Nephron progenitor cell (in vitro differentiated cells): ENCODE data around the gene NPY5R.

Experiments used
- DNase-seq: peaks from one replicate; pipeline ENCODE4 v3.0.0; 2021
- H3K27ac Mint-ChIP-seq: 2 replicates; pipeline ENCODE4 v1.8.0; 2021; ENCODE audit warnings: mild to moderate bottlenecking, moderate library complexity, mixed read lengths
- H3K27me3 Mint-ChIP-seq: 2 replicates; pipeline ENCODE4 v1.8.0; 2021; ENCODE audit warnings: mild to moderate bottlenecking, low read depth, mixed read lengths; ENCODE audit not compliant: poor library complexity
- H3K36me3 Mint-ChIP-seq: 2 replicates; pipeline ENCODE4 v1.8.0; 2021; ENCODE audit warnings: low read depth, mixed read lengths
- H3K4me1 Mint-ChIP-seq: 2 replicates; pipeline ENCODE4 v1.8.0; 2021; ENCODE audit warnings: mixed read lengths
- H3K4me3 Mint-ChIP-seq: 2 replicates; pipeline ENCODE4 v1.8.0; 2021; ENCODE audit warnings: mild to moderate bottlenecking, moderate library complexity, mixed read lengths
- H3K9me3 Mint-ChIP-seq: 2 replicates; pipeline ENCODE4 v1.8.0; 2021; ENCODE audit warnings: mild to moderate bottlenecking, moderate library complexity, mixed read lengths
- TF ChIP-seq, protein P1 (sequence below): fragments of 200-600 bp; sonication (generic); IDR thresholded peaks from 2 replicates; pipeline ENCODE4 v1.5.0; 2021; ENCODE audit warnings: antibody characterized with exemption

The NPY5R gene

DNA sequence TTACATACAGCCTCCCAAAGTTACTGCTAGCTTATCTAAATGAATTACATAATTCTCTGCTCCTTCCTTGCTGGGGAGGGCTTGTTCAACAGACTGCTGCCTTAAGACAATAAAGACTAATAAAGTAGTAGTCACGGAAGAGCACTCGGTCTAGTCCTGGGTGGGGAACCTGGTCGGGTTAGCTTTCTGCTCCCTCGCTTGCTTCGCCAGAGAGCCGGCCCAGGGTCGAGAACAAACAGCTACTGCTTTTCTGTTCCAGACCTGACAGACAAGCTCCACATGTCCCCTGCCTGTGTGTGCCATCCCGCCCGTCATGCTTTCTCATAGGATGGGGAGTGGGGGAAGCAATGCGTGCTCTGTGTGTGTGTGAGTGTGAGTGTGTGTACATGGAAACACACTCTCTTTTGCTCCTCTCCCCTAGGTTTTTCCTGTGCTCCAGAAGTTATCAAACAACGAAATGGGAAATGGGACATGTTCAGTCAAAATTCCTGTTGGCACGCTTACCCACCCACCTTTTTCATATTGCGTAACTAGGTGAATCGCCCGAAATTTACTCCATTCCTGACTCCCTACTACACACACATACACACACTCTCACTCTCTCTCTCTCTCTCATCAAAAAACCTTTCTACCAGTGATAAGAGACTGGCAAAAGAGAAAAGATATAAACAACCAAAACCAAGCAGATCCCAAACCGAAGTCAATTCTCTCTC is 12.6 kb upstream of the NPY5R start:
- peaks cover 48% of the 10 kb centered on the region for H3K27me3 Mint-ChIP-seq
- TF ChIP-seq, protein P1, sequence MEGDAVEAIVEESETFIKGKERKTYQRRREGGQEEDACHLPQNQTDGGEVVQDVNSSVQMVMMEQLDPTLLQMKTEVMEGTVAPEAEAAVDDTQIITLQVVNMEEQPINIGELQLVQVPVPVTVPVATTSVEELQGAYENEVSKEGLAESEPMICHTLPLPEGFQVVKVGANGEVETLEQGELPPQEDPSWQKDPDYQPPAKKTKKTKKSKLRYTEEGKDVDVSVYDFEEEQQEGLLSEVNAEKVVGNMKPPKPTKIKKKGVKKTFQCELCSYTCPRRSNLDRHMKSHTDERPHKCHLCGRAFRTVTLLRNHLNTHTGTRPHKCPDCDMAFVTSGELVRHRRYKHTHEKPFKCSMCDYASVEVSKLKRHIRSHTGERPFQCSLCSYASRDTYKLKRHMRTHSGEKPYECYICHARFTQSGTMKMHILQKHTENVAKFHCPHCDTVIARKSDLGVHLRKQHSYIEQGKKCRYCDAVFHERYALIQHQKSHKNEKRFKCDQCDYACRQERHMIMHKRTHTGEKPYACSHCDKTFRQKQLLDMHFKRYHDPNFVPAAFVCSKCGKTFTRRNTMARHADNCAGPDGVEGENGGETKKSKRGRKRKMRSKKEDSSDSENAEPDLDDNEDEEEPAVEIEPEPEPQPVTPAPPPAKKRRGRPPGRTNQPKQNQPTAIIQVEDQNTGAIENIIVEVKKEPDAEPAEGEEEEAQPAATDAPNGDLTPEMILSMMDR = no peak
- peaks cover 5% of the 10 kb centered on the region for H3K36me3 Mint-ChIP-seq
- H3K9me3 Mint-ChIP-seq = peaks cover 18% of the 10 kb centered on the region
- H3K4me3 Mint-ChIP-seq = peak overlapping the region; percentile 95
- no peak overlapping the region for H3K27ac Mint-ChIP-seq
- H3K4me1 Mint-ChIP-seq = peaks cover 15% of the 10 kb centered on the region
- no peak for DNase-seq

DNA sequence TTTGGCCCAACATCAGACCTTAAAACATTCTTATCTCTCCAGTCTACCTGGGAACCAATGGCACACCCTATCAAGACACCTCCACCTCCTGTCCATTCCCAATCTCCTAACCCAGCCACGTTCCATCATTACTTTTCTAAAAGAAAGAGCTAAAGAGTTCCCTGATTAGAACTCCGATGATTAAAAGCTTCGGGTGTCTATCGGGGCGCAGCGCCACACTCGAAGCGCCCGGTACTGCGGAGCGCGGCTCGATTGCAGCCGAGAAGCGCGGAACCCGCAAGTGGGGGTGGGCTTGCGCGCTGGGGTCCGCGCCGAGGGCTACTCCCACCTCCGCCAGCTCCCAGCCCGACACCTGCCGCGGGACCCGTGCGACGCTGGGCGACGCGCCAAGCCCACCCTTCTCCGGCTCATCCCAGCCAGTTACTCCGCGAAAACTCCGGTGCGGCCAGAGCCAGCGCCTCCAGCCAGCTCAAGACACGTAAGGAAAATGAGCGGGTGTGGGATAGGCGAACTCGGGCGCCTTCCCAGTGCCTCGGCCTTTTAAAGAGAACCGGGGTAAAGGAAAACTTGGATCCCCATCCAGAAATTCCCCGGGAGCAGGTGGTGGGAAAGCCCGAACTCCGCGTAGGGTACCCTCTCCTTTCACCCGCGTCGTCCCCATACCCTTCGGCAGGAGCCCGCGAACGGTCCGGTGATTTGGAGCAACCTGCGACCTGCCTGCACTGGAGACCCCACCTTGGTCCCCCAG is 11.9 kb upstream of the NPY5R start:
- peaks cover 52% of the 10 kb centered on the region for H3K27me3 Mint-ChIP-seq
- H3K36me3 Mint-ChIP-seq = peaks cover 5% of the 10 kb centered on the region
- H3K4me1 Mint-ChIP-seq = peaks cover 15% of the 10 kb centered on the region
- DNase-seq = peak; percentile 59
- H3K27ac Mint-ChIP-seq = no peak overlapping the region
- H3K4me3 Mint-ChIP-seq = peak overlapping the region; percentile 95
- TF ChIP-seq, protein P1 = no peak
- peaks cover 18% of the 10 kb centered on the region for H3K9me3 Mint-ChIP-seq

DNA sequence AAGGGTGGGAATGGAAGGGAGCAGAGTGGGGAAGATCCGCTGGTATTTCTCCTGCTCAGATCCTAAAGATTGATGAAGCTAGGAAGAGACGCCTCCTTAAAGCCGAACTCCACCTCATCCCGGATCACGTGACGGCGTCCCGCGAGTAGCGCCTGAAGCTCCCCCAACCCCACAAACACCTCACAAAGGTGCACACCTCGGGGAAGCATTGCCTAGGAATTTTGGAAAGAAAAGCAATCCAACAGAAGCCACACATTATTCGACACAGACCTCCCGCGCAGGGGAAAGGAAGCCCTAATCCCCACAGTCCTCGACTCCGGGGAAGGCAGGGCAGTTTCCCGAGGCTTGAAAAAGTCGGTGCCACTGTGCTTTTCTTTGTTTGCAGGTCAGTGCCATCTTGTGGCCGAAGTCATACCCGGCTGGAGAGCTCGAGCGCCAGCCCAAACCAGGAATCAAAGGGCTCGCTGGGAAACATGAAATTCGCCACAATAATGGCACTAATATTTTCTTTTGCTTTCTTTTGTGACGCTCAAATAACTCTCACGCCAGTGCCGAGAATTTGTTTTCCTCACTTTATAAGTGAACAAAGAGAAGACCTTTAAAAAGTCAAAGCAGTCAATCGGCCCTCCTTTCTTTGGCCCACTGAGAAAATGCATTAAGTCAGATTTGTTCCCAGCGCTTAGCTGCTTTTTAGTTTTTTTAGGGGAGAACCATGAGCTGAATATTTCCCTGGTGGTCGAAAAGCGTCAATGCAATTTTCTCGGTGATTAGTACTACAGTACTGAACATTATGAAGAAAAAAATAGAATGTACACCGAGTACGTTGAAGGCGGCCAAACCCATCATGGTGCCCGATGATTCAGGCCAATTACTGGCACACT is 10.9 kb upstream of the NPY5R start, which contains the start of gene NPY1R:
NPY1R (minus strand) TSS at position 71 of the 881 bp plus-strand sequence. CDS start 6,042 bp downstream, outside the sequence.
- TF ChIP-seq, protein P1 = peak; percentile 69
- H3K4me3 Mint-ChIP-seq = peak within 1 kb of the TSS; percentile 95
- peaks cover 5% of the 10 kb centered on the region for H3K36me3 Mint-ChIP-seq
- H3K9me3 Mint-ChIP-seq = peaks cover 18% of the 10 kb centered on the region
- H3K27ac Mint-ChIP-seq = no peak within 1 kb of the TSS
- DNase-seq = peak; percentile 73
- peaks cover 54% of the 10 kb centered on the region for H3K27me3 Mint-ChIP-seq
- peaks cover 15% of the 10 kb centered on the region for H3K4me1 Mint-ChIP-seq

DNA sequence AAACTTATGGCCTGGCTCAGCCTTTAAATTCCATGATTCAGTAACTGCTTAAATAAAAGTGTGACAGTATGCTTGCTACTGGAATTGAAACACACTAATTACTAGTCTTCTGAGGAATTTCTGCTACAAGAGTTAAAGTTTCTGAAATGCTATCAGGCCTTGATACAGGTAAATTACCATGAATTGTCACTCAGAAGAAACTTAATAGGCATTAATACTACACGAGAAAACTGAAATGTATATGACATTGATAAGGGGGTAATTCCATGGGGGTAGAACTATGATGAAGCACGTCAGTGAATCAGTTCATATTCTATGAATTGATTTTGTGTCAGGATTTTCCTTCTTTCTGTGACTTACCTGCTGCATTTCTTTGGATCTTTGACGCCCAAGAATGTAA is 8.3 kb upstream of the NPY5R start:
- Mint-ChIP-seq H3K4me1 (peaks cover 15% of the 10 kb centered on the region), H3K36me3 (peaks cover 5% of the 10 kb centered on the region), H3K9me3 (peaks cover 13% of the 10 kb centered on the region), H3K27ac (no peak overlapping the region), H3K4me3 (no peak overlapping the region), H3K27me3 (peaks cover 45% of the 10 kb centered on the region)
- TF ChIP-seq, protein P1 = no peak
- DNase-seq = no peak

DNA sequence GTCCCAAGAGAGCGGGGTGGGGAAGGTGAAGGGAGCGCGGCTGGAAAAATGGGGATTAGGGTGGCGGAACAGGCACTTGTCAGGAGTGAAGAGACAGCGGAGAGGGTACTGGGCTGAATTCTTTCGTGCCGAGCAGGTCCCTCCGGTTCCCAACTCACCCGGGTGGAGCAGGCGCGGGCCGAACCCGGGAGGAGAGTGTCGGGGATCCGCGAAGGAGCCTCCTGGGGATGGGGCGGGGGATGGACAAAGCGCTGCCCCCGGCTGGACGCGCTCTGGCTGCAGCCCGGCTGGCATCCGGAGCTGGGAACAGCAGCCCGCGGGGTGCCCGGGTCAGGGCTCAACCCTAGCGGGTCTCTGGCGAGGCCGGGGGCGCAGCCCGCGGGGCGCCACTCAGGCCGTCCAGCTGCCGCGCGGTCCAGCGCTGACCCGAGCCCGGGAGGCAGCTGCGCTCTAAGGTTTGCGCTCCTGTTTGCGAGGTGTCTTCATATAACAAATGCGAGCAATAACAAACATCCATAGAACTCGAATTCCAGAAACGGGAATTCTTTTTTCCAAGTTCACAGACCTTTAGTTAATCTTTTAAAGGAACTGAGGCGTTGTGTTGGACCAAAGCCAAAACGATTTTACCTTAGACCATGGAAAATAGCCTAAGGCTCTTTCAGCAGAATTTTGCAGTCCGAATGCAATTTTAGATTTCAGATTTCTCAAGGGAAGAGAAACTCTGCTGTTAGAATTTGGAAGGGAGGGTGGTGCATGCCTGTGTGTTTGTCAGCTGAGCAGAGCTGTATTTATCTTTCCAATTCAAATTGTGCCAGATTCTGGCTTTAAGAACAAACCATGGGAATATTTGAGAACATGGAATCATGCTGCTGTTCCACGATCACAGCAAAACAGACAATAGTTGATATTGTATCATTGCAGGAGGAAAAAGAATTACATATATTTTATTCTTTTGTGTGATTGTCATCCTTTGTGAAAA is 744 bp downstream of the NPY5R start:
- peak; percentile 60 for DNase-seq
- TF ChIP-seq, protein P1 = no peak
- no peak overlapping the region for H3K27ac Mint-ChIP-seq
- no peaks in the 10 kb centered on the region for H3K4me1 Mint-ChIP-seq
- H3K9me3 Mint-ChIP-seq = no peaks in the 10 kb centered on the region
- peaks cover 54% of the 10 kb centered on the region for H3K27me3 Mint-ChIP-seq
- H3K4me3 Mint-ChIP-seq = peak overlapping the region; percentile 79
- H3K36me3 Mint-ChIP-seq = no peaks in the 10 kb centered on the region
